CD8-positive, alpha-beta memory T cell (primary cell): ENCODE measurements around the gene CALR. TPM values are rescaled to one million over a fixed set of nuclear protein-coding genes. Genes with fewer than 3 reads are reported as not detected.
"Not testable (repeated sequence)": the region's sequence is repeated elsewhere in the genome, so short reads cannot be mapped to it uniquely, and the experiment has no call there.

Source experiments
- CTCF ChIA-PET: fragments of 350-600 bp; sonication (Branson Sonifier 250); formaldehyde crosslinking; loops from one replicate; lab custom pipeline; 2021; ENCODE audit warnings: antibody characterized with exemption; lab: Charles Lee
- POLR2A ChIA-PET: fragments of 350-600 bp; sonication (Branson Sonifier 250); formaldehyde crosslinking; loops from one replicate; lab custom pipeline; 2021; ENCODE audit warnings: antibody characterized with exemption; lab: Charles Lee
- DNase-seq, 5 donors: peaks; one replicate each; pipeline versions ENCODE4 v3.0.0 to v3.0.0-alpha.2; 2020 to 2022; ENCODE audit warnings: mixed read lengths in 1 of 5
- H3K27ac ChIP-seq: one replicate; pipeline ENCODE4 v1.7.0; 2013; ENCODE audit warnings: low read depth, mild to moderate bottlenecking, low read length, moderate library complexity
- H3K27me3 ChIP-seq: 2 replicates; pipeline ENCODE4 v1.7.0; 2013; ENCODE audit warnings: low read length, mild to moderate bottlenecking; ENCODE audit not compliant: insufficient read depth, poor library complexity, severe bottlenecking
- H3K36me3 ChIP-seq: 2 replicates; pipeline ENCODE4 v1.7.0; 2013; ENCODE audit warnings: mild to moderate bottlenecking, low read length, moderate library complexity; ENCODE audit not compliant: insufficient read depth
- H3K4me1 ChIP-seq: 2 replicates; pipeline ENCODE4 v1.7.0; 2013; ENCODE audit warnings: mild to moderate bottlenecking, low read length, moderate library complexity; ENCODE audit not compliant: insufficient read depth
- H3K4me3 ChIP-seq: 2 replicates; pipeline ENCODE4 v1.7.0; 2013; ENCODE audit warnings: mild to moderate bottlenecking, low read length
- H3K9me3 ChIP-seq: 2 replicates; pipeline ENCODE4 v1.7.0; 2013; ENCODE audit warnings: mild to moderate bottlenecking, low read length
- H3K27ac Mint-ChIP-seq, 8 donors: one replicate each; pipeline ENCODE4 v1.8.0; 2020 to 2021; ENCODE audit warnings: mixed read lengths in 8 of 8, mild to moderate bottlenecking in 6 of 8, inconsistent platforms in 3 of 8, moderate library complexity in 3 of 8
- H3K27me3 Mint-ChIP-seq, 2 donors: one replicate each; pipeline ENCODE4 v1.8.0; 2020 to 2021; ENCODE audit warnings: mixed read lengths in 2 of 2, mild to moderate bottlenecking in 1 of 2, moderate library complexity in 1 of 2
- H3K36me3 Mint-ChIP-seq, 3 donors: one replicate each; pipeline ENCODE4 v1.8.0; 2020 to 2021; ENCODE audit warnings: mixed read lengths in 3 of 3, inconsistent platforms in 1 of 3, mild to moderate bottlenecking in 1 of 3
- H3K4me1 Mint-ChIP-seq, 3 donors: one replicate each; pipeline ENCODE4 v1.8.0; 2020 to 2021; ENCODE audit warnings: mixed read lengths in 3 of 3, inconsistent platforms in 1 of 3, mild to moderate bottlenecking in 1 of 3
- H3K4me3 Mint-ChIP-seq, 7 donors: one replicate each; pipeline ENCODE4 v1.8.0; 2020 to 2021; ENCODE audit warnings: mixed read lengths in 7 of 7, mild to moderate bottlenecking in 6 of 7, moderate library complexity in 4 of 7, inconsistent platforms in 2 of 7
- H3K9me3 Mint-ChIP-seq, 5 donors: one replicate each; pipeline ENCODE4 v1.8.0; 2020 to 2022; ENCODE audit warnings: mixed read lengths in 5 of 5, mild to moderate bottlenecking in 3 of 5, moderate library complexity in 2 of 5, inconsistent platforms in 1 of 5
- polyA plus RNA-seq: library from polyadenylated mRNA; unstranded; fragments of 300-500 nt; fragmentation: Illumina TruSeq; gene quantifications from one replicate; pipeline ENCODE4 v1.2.3, GENCODE V29; 2021
- total RNA-seq, 2 experiments: library from RNA; stranded (reverse); gene quantifications; one replicate each; pipeline ENCODE4 v1.2.3, GENCODE V29; 2021

The CALR gene
- total RNA-seq (100 to 1,000 TPM; 832 to 843 TPM), polyA plus RNA-seq (174 TPM)

DNA sequence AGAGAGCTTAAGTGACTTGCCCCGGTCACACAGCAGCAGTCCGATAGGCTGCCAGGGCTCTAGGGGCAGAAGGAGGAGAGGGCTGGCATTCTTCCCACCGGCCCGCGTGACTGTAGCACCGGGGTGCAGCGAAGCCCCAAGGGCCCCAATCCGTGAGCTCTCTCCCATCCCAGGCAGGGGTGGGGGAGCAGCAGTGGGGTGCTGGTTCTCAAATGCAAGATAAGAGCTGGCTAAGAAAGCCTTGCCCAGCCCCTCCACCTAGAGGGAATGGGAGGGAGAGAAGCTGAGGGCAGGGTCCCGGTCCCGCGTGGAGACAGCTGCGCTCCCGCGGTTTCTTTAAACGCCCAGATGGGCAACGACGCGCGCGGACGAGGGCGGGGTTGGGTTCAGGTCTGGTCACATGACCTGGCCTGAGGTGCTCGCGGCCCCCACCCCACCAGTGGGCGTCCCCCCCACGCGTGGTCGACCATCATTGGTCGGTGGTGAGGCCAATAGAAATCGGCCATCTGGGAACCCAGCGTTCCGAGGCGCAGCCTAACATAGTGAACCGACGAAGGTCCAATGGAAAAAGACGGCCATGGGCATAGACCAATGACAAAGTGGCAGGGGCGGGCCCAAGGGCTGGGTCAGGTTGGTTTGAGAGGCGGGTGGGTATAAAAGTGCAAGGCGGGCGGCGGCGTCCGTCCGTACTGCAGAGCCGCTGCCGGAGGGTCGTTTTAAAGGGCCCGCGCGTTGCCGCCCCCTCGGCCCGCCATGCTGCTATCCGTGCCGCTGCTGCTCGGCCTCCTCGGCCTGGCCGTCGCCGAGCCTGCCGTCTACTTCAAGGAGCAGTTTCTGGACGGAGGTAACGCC, at the start of gene CALR:
TSS of gene CALR (plus strand) at position 683 of the 852 bp plus-strand sequence. CDS start at position 754, 71 bp downstream.
- POLR2A ChIA-PET: interaction anchor here (0.5 to 1.5 kb wide), 8 partner anchors 9 to 203 kb away, joined by 3 to 8 read pairs (median 4); partner anchors contain the start of genes GCDH and SYCE2
- H3K4me1 Mint-ChIP-seq: peaks cover 39 to 62% (median 42%) of the 10 kb centered on the region in 3 donors
- H3K9me3 Mint-ChIP-seq: no peaks in the 10 kb centered on the region
- H3K36me3 Mint-ChIP-seq: peaks cover 10 to 52% (median 13%) of the 10 kb centered on the region in 3 donors
- peak; percentile 98 to 100 (median 99) for DNase-seq
- H3K36me3 ChIP-seq: peaks cover 39% of the 10 kb centered on the region
- no peaks in the 10 kb centered on the region for H3K9me3 ChIP-seq
- no peaks in the 10 kb centered on the region for H3K27me3 ChIP-seq
- H3K4me1 ChIP-seq: peaks cover 44% of the 10 kb centered on the region
- peak within 1 kb of the TSS; percentile 94 to 99 (median 99) for H3K4me3 Mint-ChIP-seq
- H3K27me3 Mint-ChIP-seq: peaks cover 0 to 2% of the 10 kb centered on the region in 2 donors
- CTCF ChIA-PET: interaction anchor here (0.9 to 1.3 kb wide), 3 partner anchors 28 to 53 kb away, joined by 3 to 6 read pairs (median 5); partner anchors contain the start of gene GCDH
- H3K4me3 ChIP-seq: peak within 1 kb of the TSS; percentile 81
- H3K27ac ChIP-seq: peak within 1 kb of the TSS; percentile 93
- peak within 1 kb of the TSS; percentile 91 to 100 (median 97) for H3K27ac Mint-ChIP-seq

DNA sequence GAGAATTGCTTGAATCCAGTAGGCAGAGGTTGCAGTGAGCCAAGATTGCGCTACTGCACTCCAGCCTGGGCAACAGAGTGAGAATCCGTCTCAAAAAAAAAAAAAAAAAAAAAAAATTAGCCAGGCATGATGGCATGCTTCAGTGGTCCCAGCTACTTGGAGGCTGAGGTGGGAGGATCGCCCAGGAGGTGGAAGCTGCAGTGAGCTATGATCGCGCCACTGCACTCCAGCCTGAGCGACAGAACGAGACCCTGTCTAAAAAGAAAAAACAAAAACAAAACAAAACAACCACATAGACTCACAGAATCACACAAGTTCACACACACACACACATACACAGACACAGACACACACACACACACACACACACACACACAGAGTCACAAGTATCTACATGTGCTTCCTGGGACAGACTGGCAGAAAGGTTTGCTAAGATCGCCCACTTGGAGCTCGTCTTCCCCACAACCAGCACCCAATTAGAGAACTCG, 48.1 kb upstream of the CALR start:
- H3K4me3 Mint-ChIP-seq: peak overlapping the region; percentile 93 to 100 (median 98)
- not testable (repeated sequence) for H3K9me3 ChIP-seq, H3K27me3 Mint-ChIP-seq, H3K36me3 ChIP-seq, H3K27ac ChIP-seq, H3K9me3 Mint-ChIP-seq, DNase-seq, H3K27me3 ChIP-seq
- peaks cover 4 to 27% (median 7%) of the 10 kb centered on the region in 3 donors for H3K36me3 Mint-ChIP-seq
- H3K4me1 Mint-ChIP-seq: peaks cover 25 to 45% (median 27%) of the 10 kb centered on the region in 3 donors
- H3K4me1 ChIP-seq: peaks cover 12% of the 10 kb centered on the region
- ChIA-PET POLR2A (interaction anchor here (0.7 to 1.8 kb wide), 13 partner anchors 15 to 728 kb away, joined by 3 to 20 read pairs (median 4); partner anchors contain the start of genes CALR, FARSA, JUNB and SYCE2), CTCF (interaction anchor here (0.6 to 2.2 kb wide), 18 partner anchors 9 to 227 kb away, joined by 3 to 26 read pairs (median 3); partner anchors contain the start of genes DNASE2, RAD23A and SYCE2)
- peak overlapping the region; percentile 82 to 99 (median 98) for H3K27ac Mint-ChIP-seq
- H3K4me3 ChIP-seq: peak overlapping the region; percentile 87

DNA sequence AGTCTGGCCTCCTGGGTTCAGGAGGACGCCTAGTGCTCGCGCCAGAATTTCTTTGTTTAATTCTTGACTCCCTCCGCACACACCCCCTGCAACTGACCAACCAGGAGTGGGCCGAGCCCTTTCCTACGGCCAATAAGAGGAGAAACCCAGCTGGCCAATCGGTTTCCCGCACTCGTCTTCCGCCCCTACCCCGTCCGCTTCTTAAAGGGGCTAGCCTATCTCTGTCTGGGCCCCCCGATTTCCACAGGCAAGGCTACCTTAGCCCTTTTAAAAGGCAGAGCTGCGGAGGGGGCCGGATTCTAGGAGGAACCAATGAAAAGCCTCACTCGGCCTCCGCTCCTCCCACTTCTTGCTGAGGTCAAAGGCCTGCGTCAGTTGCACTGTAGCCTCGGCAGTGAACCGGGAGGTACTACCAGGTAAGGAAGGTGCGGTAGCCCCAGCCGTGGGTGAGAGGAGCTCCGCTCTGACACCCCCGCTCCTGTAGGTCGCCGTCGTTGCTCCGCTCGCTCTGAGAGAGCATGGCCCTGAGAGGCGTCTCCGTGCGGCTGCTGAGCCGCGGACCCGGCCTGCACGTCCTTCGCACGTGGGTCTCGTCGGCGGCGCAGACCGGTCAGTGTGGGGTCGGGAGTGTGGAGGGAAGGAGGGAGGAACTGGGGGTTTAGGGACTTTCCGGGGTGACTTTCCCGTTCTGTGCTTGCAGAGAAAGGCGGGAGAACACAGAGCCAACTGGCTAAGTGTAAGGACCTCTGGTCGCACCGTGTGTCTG, 47.4 kb upstream of the CALR start, which contains the start of gene GCDH:
TSS of gene GCDH (plus strand) at position 374 of the 766 bp plus-strand sequence. CDS start at position 519, 145 bp downstream.
- peaks cover 4 to 32% (median 7%) of the 10 kb centered on the region in 3 donors for H3K36me3 Mint-ChIP-seq
- no peaks in the 10 kb centered on the region for H3K9me3 Mint-ChIP-seq
- Histone ChIP-seq H3K36me3 (peaks cover 7% of the 10 kb centered on the region), H3K27ac (peak within 1 kb of the TSS; percentile 69), H3K9me3 (no peaks in the 10 kb centered on the region), H3K4me3 (peak within 1 kb of the TSS; percentile 87), H3K4me1 (peaks cover 12% of the 10 kb centered on the region), H3K27me3 (no peaks in the 10 kb centered on the region)
- H3K4me3 Mint-ChIP-seq: peak within 1 kb of the TSS; percentile 93 to 100 (median 98)
- POLR2A ChIA-PET: interaction anchor here (0.6 to 1.8 kb wide), 17 partner anchors 10 to 728 kb away, joined by 3 to 20 read pairs (median 4); partner anchors contain the start of genes CALR, DNASE2, FARSA and JUNB
- peaks cover 25 to 45% (median 27%) of the 10 kb centered on the region in 3 donors for H3K4me1 Mint-ChIP-seq
- CTCF ChIA-PET: interaction anchor here (0.7 to 2.2 kb wide), 15 partner anchors 8 to 219 kb away, joined by 3 to 26 read pairs (median 4); partner anchors contain the start of genes DNASE2 and RAD23A
- DNase-seq: peak; percentile 92 to 98 (median 97)
- H3K27me3 Mint-ChIP-seq: peaks cover 0 to 4% of the 10 kb centered on the region in 2 donors
- peak within 1 kb of the TSS; percentile 82 to 99 (median 98) for H3K27ac Mint-ChIP-seq

DNA sequence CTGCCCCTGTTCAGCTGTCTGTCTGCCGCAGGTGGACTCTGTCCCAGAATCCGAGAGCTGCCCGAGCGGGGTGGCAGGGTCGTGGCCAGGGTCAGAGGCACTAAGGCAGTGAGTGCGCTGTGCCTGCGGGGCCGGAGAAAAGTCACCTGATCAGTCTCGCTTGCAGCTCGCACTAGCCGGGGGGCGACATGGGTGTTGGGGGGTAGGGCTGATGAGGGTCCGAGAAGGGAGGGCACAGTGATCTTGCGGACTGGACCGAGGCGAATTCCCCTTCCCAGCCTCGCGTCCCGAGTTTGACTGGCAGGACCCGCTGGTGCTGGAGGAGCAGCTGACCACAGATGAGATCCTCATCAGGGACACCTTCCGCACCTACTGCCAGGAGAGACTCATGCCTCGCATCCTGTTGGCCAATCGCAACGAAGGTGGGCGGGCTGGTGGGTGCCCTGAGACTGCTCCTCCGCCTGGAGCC, 46.8 kb upstream of the CALR start:
- peak overlapping the region; percentile 69 for H3K27ac ChIP-seq
- DNase-seq: no peak
- peaks cover 12% of the 10 kb centered on the region for H3K4me1 ChIP-seq
- H3K4me3 ChIP-seq: peak overlapping the region; percentile 87
- H3K36me3 ChIP-seq: peaks cover 7% of the 10 kb centered on the region
- ChIA-PET CTCF (interaction anchor here (1.3 to 2.2 kb wide), 6 partner anchors 18 to 126 kb away, joined by 3 to 26 read pairs (median 6); no protein-coding TSS in a partner anchor), POLR2A (interaction anchor here (0.6 to 1.8 kb wide), 9 partner anchors 10 to 222 kb away, joined by 3 to 20 read pairs (median 5); partner anchors contain the start of genes CALR, DNASE2, JUNB and SYCE2)
- peak overlapping the region; percentile 82 to 99 (median 98) for H3K27ac Mint-ChIP-seq
- H3K4me1 Mint-ChIP-seq: peaks cover 21 to 40% (median 25%) of the 10 kb centered on the region in 3 donors
- H3K27me3 ChIP-seq: no peaks in the 10 kb centered on the region
- peaks cover 0 to 4% of the 10 kb centered on the region in 2 donors for H3K27me3 Mint-ChIP-seq
- peaks cover 4 to 36% (median 7%) of the 10 kb centered on the region in 3 donors for H3K36me3 Mint-ChIP-seq
- peak overlapping the region; percentile 93 to 100 (median 98) for H3K4me3 Mint-ChIP-seq
- H3K9me3 Mint-ChIP-seq: no peaks in the 10 kb centered on the region
- H3K9me3 ChIP-seq: no peaks in the 10 kb centered on the region

DNA sequence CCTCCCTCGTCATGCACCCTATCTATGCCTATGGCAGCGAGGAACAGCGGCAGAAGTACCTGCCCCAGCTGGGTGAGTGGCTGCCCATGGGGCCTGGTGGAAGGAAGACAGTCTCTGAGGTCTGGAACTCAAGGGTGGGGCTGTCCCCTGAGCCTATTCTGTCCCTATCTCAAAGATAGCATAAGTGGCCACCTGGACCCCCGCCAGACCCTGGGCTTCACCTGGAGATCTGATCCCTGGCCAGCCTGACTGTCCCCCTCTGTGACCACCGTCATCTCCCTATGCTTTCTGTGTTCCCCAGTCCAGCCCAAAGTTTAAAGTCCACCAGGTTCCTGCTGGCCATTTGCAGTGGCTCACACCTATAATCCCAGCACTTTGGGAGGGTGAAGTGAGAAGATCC, 44.8 kb upstream of the CALR start:
- Histone ChIP-seq H3K27me3 (no peaks in the 10 kb centered on the region), H3K4me1 (peaks cover 12% of the 10 kb centered on the region), H3K4me3 (no peak overlapping the region), H3K36me3 (peaks cover 14% of the 10 kb centered on the region), H3K9me3 (no peaks in the 10 kb centered on the region), H3K27ac (no peak overlapping the region)
- Mint-ChIP-seq H3K4me1 (peaks cover 20 to 38% (median 25%) of the 10 kb centered on the region in 3 donors), H3K27me3 (peaks cover 0 to 4% of the 10 kb centered on the region in 2 donors), H3K36me3 (peaks cover 11 to 52% (median 12%) of the 10 kb centered on the region in 3 donors), H3K4me3 (peak overlapping the region; percentile 34 to 78 (median 53)), H3K9me3 (no peaks in the 10 kb centered on the region), H3K27ac (peak overlapping the region in 2 of 8 donors; percentile 24 to 60)
- ChIA-PET CTCF (interaction anchor here (1.7 kb wide), 1 partner anchor 72 kb away, joined by 5 read pairs; no protein-coding TSS in a partner anchor), POLR2A (no interaction called here)
- no peak for DNase-seq

DNA sequence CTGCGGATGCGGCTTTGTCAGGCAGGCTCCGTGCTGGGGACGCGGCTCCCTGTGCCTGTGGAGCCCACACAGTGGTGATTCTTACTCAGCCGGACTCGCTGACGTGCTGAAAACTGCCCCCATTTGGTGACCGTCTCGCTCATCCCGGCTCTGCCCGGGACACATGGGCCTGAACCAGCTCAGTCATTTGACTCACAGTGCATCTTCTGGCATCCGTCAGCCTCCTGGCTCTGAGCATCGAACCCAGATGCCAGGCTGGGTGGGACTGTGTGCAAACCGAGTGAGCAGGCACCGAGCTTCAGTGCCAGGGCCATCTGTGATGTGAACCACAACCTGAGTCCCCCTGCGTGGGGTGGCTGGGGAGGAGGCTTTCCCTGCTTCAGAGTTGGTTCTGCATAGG, 41.9 kb upstream of the CALR start:
- Mint-ChIP-seq H3K36me3 (peaks cover 11 to 67% (median 14%) of the 10 kb centered on the region in 3 donors), H3K9me3 (no peaks in the 10 kb centered on the region), H3K4me3 (peak overlapping the region in 1 of 7 donors; percentile 34), H3K27ac (no peak overlapping the region), H3K27me3 (no peaks in the 10 kb centered on the region), H3K4me1 (peaks cover 7 to 18% (median 12%) of the 10 kb centered on the region in 3 donors)
- H3K27ac ChIP-seq: no peak overlapping the region
- H3K36me3 ChIP-seq: peaks cover 14% of the 10 kb centered on the region
- no peak overlapping the region for H3K4me3 ChIP-seq
- DNase-seq: no peak
- ChIA-PET POLR2A (no interaction called here), CTCF (interaction anchor here (0.8 to 1.6 kb wide), 2 partner anchors 11 to 17 kb away, joined by 3 to 4 read pairs; no protein-coding TSS in a partner anchor)
- peaks cover 8% of the 10 kb centered on the region for H3K4me1 ChIP-seq
- no peaks in the 10 kb centered on the region for H3K9me3 ChIP-seq
- H3K27me3 ChIP-seq: no peaks in the 10 kb centered on the region
